HepG2 (cell line): ENCODE data around the gene KHNYN.
"Not testable (repeated sequence)": the region's sequence is repeated elsewhere in the genome, so short reads cannot be mapped to it uniquely, and the experiment has no call there.

Source experiments
- CREB1 ChIP-seq, 2 experiments: fragments of 450-650 bp in 1 of 2; IDR thresholded peaks; 2 replicates each; pipeline ENCODE4 v1.6.1; 2016 to 2017; ENCODE audit warnings: control low read depth in 1 of 2, mild to moderate bottlenecking in 1 of 2, missing compliant biosample characterization in 1 of 2, missing genetic modification characterization in 1 of 2
- FOXJ3 ChIP-seq: sonication (generic); formaldehyde crosslinking; IDR thresholded peaks from 2 replicates; pipeline ENCODE4 v1.4.0; 2020; ENCODE audit warnings: missing genetic modification reagents, mild to moderate bottlenecking, borderline replicate concordance
- IRX3 ChIP-seq: sonication (generic); formaldehyde crosslinking; IDR thresholded peaks from 2 replicates; pipeline ENCODE4 v1.8.1; 2023; ENCODE audit warnings: mild to moderate bottlenecking, low read depth, missing genetic modification reagents, borderline replicate concordance
- SMARCE1 ChIP-seq: fragments of 450-650 bp; IDR thresholded peaks from 2 replicates; pipeline ENCODE4 v1.6.1; 2017; ENCODE audit warnings: borderline replicate concordance

GRCh38 chr14:24482699-24483303 lies 53.0 kb downstream of the KHNYN start:
- not testable (repeated sequence) for TF ChIP-seq SMARCE1; CREB1 (IDR thresholded peaks at IDR 0.05); CREB1 (CRISPR knock-in tag; IDR thresholded peaks at IDR 0.05); FOXJ3 (CRISPR knock-in tag); IRX3 (CRISPR knock-in tag)
